Stimulated activated CD4-positive, alpha-beta T cell treated with anti-CD3 and anti-CD28 coated beads, TNF-alpha, amount 100 ng/mL, for 24 hours (primary cell): Measurements from ENCODE around the gene RGS6.

Experiments
- DNase-seq, 3 experiments: peaks; one replicate each; pipeline ENCODE4 v3.0.0-alpha.2; 2020; ENCODE audit warnings: low read depth in 3 of 3

RGS6 gene

GRCh38 chr14:72164420-72165228 lies 232.4 kb downstream of the RGS6 start:
- no peak for DNase-seq

DNA sequence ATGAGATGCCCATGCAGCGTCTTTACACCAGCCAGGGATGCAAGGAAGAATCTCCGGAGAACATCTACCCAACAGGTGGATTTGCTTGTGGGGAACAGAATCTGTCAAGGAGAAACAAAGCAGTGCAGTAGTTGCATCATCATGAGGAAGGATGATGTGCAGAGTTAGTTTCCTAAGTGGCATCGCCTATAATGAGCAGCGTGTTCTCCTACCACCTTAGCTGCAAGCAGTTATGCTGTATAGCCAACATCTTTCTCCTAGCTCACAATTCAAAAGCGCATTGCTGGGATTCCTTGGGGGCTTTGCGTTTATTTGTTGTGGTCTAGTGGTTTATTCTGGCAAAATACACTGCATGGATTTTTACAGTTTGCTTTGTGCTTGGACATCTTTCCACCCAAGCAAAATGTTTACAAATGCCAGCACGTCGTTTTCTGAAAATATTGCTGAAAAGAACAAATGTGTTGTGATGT lies 233.0 kb downstream of the RGS6 start:
- DNase-seq, result no peak

DNA sequence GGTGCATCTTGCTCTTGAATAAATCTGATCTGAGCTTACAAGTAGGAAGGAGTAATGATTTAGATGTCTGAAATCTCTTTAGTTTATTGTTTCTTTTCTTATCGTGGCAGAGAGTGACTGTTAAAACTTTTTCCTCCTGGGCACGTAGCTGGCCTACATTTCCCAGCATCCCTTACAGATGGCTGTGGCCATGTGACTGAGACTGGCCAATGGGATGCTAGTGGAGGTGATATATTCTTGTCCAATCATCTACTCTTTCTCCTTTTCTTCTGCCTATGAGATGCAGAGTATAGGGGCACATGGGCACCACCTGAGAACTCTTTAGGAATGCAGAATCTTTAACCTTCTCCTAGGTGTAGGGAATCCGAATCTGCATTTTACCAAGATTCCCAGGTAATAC lies 237.3 kb downstream of the RGS6 start:
- no peak for DNase-seq

DNA sequence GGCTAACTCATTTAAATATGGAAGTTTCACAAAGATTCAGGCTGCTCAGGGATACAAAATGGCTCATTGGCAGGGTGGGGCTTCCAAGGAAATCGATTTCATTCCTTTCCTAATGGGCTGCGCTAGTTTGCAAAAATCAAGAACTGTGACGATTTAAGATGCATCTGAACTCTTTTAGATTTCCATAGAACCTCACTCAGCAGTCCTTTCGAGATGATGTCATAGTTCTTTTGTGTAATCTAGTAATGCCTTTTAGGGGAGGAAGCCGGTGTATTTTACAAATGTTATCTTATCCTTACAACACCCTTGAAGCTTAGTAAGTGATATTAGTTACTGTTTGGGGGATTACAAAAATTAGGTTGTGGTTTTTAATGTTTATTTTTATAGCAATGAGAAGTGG lies 239.8 kb downstream of the RGS6 start:
- DNase-seq, result no peak

DNA sequence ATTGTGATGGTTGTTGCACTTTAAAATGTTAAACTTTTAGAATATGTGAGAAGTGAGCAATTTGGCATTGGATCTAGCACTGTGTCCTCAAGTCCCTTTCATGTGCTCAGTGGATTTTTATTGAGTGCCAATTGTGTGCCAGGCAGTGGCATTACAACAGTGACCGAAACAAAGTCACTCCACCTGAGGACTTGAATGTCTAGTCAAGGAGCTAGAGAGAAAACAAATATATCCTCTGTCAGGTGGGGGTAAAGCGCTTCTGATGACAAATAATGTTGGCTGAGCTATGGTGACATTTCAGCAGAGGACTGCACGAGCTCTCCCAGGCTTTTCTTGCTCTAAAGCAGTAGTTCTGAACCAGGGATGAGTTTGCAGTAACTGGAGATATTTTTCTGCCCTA lies 240.4 kb downstream of the RGS6 start:
- no peak for DNase-seq

DNA sequence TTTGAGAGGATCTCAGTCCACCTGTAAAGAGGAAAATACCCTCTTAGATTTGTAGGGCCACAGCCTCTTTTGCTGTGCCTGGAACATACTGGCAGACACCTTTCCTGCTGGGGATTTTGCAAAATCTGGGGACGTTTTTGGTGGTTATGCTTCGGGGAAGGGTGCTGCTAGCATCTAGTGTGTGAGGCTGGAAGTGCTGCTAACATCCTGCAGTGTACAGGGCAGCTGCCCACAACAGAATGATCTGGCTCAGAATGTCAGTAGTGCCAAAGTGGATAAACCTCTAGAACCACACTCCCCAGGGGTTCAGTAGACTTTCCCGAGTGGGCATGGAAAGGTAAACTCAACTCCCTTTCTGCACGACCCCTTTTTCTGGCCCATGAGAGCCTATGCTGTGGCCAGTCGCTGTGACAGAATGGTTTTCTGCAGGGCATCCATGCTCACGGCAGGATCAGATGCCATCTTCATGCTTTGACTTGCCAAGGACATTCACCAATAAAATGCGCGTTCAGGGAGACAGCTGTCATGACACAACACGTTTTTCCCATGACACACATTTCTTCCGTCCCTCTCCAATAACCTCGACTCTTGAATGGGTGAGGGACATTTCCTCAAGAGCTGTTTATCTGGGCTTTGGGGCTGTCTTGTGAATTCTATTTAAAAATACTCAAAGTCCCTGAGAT lies 240.9 kb downstream of the RGS6 start:
- no peak for DNase-seq

DNA sequence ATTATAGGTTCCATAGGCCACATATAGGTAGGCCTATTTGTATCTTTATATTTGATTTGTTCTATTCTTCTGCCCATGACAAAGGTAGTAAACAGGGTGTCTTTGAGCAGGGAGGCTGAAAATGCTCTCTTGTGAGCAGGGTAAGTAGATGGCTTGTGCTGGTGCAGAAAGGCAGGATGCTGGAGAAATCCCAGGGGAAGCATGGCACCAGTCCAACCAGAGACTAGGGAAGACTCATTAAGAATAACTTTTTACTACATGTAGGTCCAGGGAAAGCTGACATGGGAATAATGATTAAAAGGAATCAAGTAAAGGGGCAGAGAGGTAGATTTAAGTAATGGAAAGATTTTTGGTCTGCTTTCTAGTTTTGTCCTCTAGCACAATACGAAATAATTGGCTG lies 245.0 kb downstream of the RGS6 start:
- no peak for DNase-seq

- DNase-seq, result no peak
Measured at GRCh38 chr14:72178517-72178916, 246.3 kb downstream of the RGS6 start.

- DNase-seq, result no peak
Measured at GRCh38 chr14:72182708-72183432, 250.6 kb downstream of the RGS6 start.

DNA sequence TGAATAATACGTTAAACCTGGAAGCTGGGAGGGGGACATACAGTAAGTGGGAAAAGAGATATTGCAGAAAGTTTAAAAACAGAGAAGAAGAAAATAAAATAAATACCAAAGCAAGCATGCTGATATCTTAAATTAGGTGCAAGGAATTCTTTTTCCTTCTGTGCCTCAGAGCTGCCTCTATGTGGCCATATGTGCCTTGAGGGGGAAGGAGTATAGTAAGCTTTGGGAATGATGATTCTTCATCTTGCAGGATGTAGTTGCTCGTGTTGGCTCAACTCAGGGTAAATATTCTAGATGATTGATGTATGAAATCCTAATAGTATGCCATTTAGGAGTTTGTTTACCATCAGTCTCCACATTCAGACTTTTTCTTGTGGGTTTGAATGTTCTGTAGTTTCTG lies 251.4 kb downstream of the RGS6 start:
- no peak for DNase-seq

- DNase-seq, result no peak
Measured at GRCh38 chr14:72186523-72186922, 254.3 kb downstream of the RGS6 start.

- no peak for DNase-seq
Measured at GRCh38 chr14:72196237-72197015, 264.2 kb downstream of the RGS6 start.

- DNase-seq, result no peak
Measured at GRCh38 chr14:72201645-72202044, 269.4 kb downstream of the RGS6 start.

DNA sequence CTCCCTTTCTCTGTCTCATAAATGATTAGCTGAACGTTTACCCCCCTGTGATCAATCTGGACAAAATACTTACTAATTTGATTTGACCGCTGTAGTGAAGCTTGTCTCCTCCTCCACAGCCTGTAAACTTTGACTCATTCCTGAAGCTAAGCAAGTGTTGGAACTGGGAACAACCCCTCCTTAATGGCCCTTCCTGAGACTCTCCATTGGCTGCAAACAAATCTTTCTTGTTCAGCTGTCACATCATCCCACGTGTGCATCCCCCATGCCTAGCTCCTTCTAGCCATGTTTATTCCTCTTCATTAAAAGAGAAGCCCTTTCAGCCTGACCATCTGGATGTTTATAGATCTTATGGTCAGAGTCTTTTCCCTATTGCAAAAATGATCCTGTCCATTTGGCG lies 281.2 kb downstream of the RGS6 start:
- no peak for DNase-seq

DNA sequence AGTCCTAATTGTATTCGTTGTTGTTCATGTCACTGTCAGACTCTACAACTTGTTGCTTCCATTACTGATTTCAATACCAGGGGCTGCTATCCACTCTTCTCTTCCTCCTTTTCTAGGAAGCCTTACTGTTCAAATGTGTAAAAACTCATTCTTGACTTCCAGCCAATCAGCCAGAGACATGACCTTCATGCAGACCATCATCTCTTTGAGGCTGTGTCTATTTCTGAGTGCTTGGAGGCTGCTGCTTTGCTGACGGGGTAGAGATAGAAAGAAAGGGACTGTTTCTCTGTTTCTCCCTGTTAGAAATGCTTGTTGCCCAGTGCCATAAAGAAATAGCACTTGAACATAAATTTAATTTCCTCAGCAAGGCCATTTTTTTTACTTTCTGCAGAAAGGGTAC lies 282.9 kb downstream of the RGS6 start:
- DNase-seq, result no peak

DNA sequence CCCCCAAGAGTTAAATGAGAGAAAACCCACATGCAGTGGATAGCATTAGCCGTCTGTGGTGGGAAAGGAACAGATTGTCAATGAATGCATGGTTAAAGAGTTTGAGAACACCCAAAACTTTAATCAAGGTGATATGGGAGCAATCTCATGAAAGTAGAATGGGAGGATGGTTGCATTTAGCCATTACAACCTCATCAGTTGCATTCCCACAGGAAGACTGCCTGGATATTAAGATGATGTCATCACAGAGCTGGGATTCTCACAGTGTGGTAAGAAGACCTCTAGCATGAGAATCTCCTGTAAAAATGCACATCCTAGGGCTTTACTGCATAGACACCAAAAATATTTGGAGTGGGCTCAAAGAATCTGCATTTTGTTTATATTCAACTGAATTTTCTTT lies 284.9 kb downstream of the RGS6 start:
- DNase-seq, result no peak

DNA sequence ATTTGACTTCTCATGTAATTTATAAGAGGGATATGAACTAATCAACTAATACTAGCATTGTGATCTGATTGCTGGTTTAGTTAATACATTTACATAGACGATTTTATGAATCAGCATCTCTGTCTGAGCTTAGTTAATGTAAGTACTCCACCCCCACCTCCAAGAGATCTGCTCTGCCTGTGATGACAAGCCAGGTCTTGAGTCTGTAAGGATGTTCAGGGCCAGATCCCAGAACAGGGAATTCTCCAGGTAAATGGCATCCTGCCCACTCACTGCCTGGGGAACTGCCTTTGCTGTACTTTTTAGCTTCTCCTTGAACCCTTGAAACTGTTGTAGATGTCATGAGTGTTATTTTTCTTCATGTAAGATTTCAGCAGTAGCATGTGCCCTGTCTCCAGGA lies 289.8 kb downstream of the RGS6 start:
- DNase-seq, result no peak

DNA sequence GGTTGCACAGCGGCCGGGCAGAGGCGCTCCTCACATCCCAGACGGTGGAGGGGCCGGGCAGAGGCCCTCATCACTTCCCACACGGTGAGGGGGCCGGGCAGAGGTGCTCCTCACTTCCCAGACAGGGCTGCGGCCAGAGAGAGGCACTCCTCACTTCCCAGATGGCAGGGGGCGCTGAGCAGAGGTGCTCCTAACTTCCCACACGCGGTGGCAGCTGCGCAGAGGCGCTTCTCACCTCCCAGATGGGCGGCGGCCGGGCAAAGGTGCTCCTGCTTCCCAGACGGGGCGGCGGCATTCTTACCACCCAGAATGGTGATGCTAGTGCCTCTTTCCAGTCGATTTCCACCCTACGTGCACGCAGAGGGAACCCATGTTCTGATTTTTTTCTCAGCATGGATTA lies 304.4 kb downstream of the RGS6 start:
- DNase-seq, result no peak

- no peak for DNase-seq
Measured at GRCh38 chr14:72237722-72238666, 305.8 kb downstream of the RGS6 start.
